ENCODE results near the gene MAP1LC3B. TPM values are rescaled to one million over a fixed set of nuclear protein-coding genes. Genes with fewer than 3 reads are reported as not detected.

The MAP1LC3B gene
- total RNA-seq, 1 donor, result 44.5 TPM

- H2AFZ ChIP-seq (ENCODE audit: low read length), result no peak overlapping the region
- H3K27ac ChIP-seq (ENCODE audit: low read depth, low read length), result no peak overlapping the region
- H3K9me3 ChIP-seq (ENCODE audit: low read depth, low read length), result no peaks in the 10 kb centered on the region
- H3K27me3 ChIP-seq (ENCODE audit: insufficient read depth, low read length), result no peaks in the 10 kb centered on the region
- peaks cover 62% of the 10 kb centered on the region for H3K79me2 ChIP-seq (ENCODE audit: insufficient read depth, low read length)
- no peak for TF ChIP-seq CTCF (IDR thresholded peaks at IDR 0.05; ENCODE audit: extremely low read depth, low read depth, low read length)
- H3K36me3 ChIP-seq (ENCODE audit: insufficient read depth, low read length), result peaks cover 9% of the 10 kb centered on the region
- H3K4me1 ChIP-seq (ENCODE audit: insufficient read depth, low read length), result peaks cover 27% of the 10 kb centered on the region
- H3K4me2 ChIP-seq (ENCODE audit: insufficient read depth, low read length), result no peak overlapping the region
- no peak for DNase-seq (ENCODE audit: insufficient read length, low spot score, missing footprints)
- H4K20me1 ChIP-seq (ENCODE audit: insufficient read depth, low read length), result peaks cover 62% of the 10 kb centered on the region
- H3K4me3 ChIP-seq (ENCODE audit: insufficient read depth, low read length), result no peak overlapping the region
These were observed 42.1 kb downstream of the MAP1LC3B start for GRCh38 chr16:87434146-87434667.

GRCh38 chr16:87435372-87436224 is 43.5 kb downstream of the MAP1LC3B start:
- peak overlapping the region; percentile 74 for H3K4me2 ChIP-seq (ENCODE audit: insufficient read depth, low read length)
- H4K20me1 ChIP-seq (ENCODE audit: insufficient read depth, low read length), result peaks cover 65% of the 10 kb centered on the region
- no peaks in the 10 kb centered on the region for H3K9me3 ChIP-seq (ENCODE audit: low read depth, low read length)
- H3K4me3 ChIP-seq (ENCODE audit: insufficient read depth, low read length), result no peak overlapping the region
- peak overlapping the region; percentile 71 for H3K27ac ChIP-seq (ENCODE audit: low read depth, low read length)
- no peak for TF ChIP-seq CTCF (IDR thresholded peaks at IDR 0.05; ENCODE audit: extremely low read depth, low read depth, low read length)
- no peak overlapping the region for H2AFZ ChIP-seq (ENCODE audit: low read length)
- H3K27me3 ChIP-seq (ENCODE audit: insufficient read depth, low read length), result no peaks in the 10 kb centered on the region
- H3K4me1 ChIP-seq (ENCODE audit: insufficient read depth, low read length), result peaks cover 31% of the 10 kb centered on the region
- DNase-seq (ENCODE audit: insufficient read length, low spot score, missing footprints), result peak; percentile 94
- H3K79me2 ChIP-seq (ENCODE audit: insufficient read depth, low read length), result peaks cover 69% of the 10 kb centered on the region
- H3K36me3 ChIP-seq (ENCODE audit: insufficient read depth, low read length), result peaks cover 4% of the 10 kb centered on the region

GRCh38 chr16:87436225-87437172 is 44.4 kb downstream of the MAP1LC3B start:
- Histone ChIP-seq H3K27me3 (ENCODE audit: insufficient read depth, low read length) (no peaks in the 10 kb centered on the region), H3K79me2 (ENCODE audit: insufficient read depth, low read length) (peaks cover 70% of the 10 kb centered on the region), H3K4me1 (ENCODE audit: insufficient read depth, low read length) (peaks cover 30% of the 10 kb centered on the region), H3K27ac (ENCODE audit: low read depth, low read length) (peak overlapping the region; percentile 71), H4K20me1 (ENCODE audit: insufficient read depth, low read length) (peaks cover 66% of the 10 kb centered on the region), H3K36me3 (ENCODE audit: insufficient read depth, low read length) (peaks cover 3% of the 10 kb centered on the region), H3K9me3 (ENCODE audit: low read depth, low read length) (no peaks in the 10 kb centered on the region), H2AFZ (ENCODE audit: low read length) (no peak overlapping the region), H3K4me2 (ENCODE audit: insufficient read depth, low read length) (peak overlapping the region; percentile 74), H3K4me3 (ENCODE audit: insufficient read depth, low read length) (peak overlapping the region; percentile 13)
- no peak for TF ChIP-seq CTCF (IDR thresholded peaks at IDR 0.05; ENCODE audit: extremely low read depth, low read depth, low read length)
- DNase-seq (ENCODE audit: insufficient read length, low spot score, missing footprints), result no peak
